Stimulated activated CD4-positive, alpha-beta T cell treated with anti-CD3 and anti-CD28 coated beads, Interleukin-15, amount 100 ng/mL, for 24 hours (primary cell): ENCODE measurements around the gene CENPVL1.
"Not testable (repeated sequence)": the region's sequence is repeated elsewhere in the genome, so short reads cannot be mapped to it uniquely, and the experiment has no call there.

ENCODE experiments used
- DNase-seq: peaks from one replicate; pipeline ENCODE4 v3.0.0-alpha.2; 2020

Gene CENPVL1

GRCh38 chrX:51710277-51711164 lies at the start of gene CENPVL1:
Gene CENPVL1 (plus strand): TSS chrX:51710512. CDS start chrX:51710512, 0 bp downstream.
- DNase-seq: not testable (repeated sequence)

DNA sequence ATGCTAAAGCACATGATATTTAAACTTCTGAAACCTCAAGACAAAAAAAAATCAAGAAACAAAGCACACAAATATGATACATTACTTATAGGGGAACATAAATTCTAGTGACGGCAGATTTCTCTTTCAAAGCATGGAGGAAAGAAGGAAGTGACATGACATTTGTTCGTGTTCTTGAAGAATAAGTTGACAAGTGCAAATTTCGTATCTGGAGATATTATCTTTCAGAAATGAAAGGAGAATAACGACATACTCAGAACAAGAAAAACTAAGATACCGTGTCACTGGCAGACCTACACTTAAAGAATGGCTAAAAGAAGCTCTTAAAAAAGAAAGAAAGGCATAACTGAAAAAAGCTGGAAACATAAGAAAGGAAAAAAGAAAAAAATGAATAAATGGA lies 44.3 kb upstream of the CENPVL1 start:
- DNase-seq: no peak

DNA sequence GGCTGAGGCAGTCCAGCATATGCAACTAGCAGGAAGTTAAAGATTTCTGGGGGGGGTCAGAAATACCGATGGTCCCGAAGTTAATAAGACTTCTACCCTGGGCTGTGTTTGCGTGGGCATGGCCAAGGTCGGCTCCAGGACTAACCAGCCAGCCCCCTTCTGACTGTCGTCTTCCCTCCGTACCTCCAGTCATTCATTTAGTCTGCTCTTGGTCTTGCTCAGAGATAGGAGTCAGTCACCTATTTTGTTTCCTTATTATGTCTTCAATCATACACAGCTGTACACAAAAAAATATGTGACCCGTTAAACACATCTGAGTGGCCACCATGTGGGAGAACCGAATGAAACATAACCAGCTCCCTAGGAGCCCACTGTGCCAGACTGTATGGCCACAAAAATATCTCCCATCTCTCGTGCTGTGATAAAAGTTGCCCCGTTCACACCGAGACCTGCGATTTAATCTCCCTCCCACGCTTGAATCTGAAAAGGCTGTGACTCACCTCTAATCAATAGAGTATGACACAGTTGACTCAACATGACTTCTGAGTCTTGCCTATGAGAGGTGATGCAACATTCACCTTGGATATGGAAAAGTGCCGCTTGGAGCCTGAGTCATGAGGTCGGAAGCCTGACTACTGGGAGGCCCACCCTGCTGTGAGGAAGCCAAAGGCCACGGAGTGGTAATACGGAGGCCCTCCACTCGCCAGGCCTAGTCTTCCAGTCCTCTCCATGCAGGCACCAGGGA lies 30.5 kb upstream of the CENPVL1 start:
- DNase-seq: not testable (repeated sequence)

GRCh38 chrX:51681808-51682719 lies 28.2 kb upstream of the CENPVL1 start:
- not testable (repeated sequence) for DNase-seq

DNA sequence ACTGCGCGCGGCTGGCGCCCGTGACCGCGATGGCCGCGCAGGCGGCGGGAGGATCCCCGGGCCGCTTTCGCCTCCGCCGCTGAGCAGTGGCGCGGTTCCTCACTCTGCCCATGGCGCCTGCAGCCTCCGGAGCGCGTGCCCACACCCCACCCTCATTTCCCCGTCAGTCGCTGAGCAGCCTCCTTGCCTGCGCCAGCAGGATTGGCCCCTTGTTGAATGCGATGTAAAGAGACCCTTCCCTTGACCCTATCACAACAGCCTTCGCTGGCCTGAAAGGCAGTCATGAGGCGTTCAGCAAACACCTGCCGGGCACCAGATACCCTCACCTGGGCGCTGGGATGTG lies 27.6 kb upstream of the CENPVL1 start, which contains the start of gene CENPVL2:
TSS of gene CENPVL2 (minus strand) at position 112 of the 343 bp plus-strand sequence. CDS start at position 112, 0 bp downstream.
- DNase-seq: not testable (repeated sequence)

- no peak for DNase-seq
Observed at GRCh38 chrX:51694254-51694653, 16.1 kb upstream of the CENPVL1 start.

DNA sequence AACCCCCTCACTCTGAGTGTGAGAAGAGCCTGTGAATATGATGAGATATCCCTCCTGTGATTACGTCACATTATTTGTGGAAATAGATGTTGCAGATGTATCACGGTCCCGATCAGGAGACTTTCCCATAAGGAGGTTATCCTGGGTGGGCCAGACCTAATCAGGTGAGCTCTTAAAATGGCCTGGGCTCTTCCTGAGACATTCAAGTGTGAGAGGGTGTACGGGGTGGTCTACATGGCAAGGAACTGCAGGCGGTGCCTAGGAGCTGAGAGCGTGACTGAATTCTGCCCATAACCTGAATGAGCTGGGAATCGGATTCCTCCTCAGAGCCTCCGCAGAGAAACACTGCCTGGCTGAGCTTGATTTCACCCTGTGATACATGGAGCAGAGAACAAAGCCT lies 12.9 kb upstream of the CENPVL1 start:
- no peak for DNase-seq

DNA sequence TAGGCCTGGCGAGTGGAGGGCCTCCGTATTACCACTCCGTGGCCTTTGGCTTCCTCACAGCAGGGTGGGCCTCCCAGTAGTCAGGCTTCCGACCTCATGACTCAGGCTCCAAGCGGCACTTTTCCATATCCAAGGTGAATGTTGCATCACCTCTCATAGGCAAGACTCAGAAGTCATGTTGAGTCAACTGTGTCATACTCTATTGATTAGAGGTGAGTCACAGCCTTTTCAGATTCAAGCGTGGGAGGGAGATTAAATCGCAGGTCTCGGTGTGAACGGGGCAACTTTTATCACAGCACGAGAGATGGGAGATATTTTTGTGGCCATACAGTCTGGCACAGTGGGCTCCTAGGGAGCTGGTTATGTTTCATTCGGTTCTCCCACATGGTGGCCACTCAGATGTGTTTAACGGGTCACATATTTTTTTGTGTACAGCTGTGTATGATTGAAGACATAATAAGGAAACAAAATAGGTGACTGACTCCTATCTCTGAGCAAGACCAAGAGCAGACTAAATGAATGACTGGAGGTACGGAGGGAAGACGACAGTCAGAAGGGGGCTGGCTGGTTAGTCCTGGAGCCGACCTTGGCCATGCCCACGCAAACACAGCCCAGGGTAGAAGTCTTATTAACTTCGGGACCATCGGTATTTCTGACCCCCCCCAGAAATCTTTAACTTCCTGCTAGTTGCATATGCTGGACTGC lies 2.8 kb downstream of the CENPVL1 start:
- DNase-seq: not testable (repeated sequence)

DNA sequence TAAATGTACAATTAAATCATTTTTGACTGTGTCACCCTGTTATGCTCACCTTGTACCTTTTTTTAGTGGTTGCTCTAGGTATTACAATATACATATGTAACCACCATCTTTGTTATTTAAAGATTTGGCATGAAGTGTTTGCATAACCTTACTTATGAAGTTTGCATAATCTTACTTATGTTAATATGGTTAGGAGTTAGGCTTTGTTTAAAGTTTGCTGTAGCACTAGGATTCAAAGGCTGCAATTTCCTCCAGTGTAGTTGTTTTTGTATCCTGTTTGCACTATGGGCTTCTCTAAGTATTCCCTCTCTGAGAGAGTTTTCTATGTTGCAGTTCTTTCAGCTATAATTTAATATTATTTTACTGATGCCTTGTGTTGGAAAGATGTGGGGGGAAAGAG lies 17.9 kb downstream of the CENPVL1 start:
- no peak for DNase-seq

- no peak for DNase-seq
Observed at GRCh38 chrX:51737091-51737490, 26.8 kb downstream of the CENPVL1 start.

DNA sequence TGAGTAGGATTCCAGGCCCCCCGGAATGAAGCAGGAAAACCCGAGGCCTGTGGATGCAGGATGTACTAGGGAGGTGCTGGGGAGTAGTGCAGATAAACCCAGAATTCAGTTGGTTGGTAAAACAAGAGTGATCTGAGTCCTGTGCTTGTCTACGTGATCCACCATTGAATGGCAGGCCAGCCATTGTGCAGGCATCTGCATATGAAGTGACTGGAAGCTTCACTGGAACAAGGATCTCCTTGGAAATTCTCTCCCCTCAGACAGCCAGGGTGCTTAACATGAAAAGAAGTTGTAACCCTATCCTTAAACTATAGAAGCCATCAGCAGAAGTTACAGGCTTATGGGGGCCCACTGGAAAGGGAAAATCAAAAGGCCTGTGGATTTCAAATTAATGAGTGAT lies 32.3 kb downstream of the CENPVL1 start:
- DNase-seq: no peak

DNA sequence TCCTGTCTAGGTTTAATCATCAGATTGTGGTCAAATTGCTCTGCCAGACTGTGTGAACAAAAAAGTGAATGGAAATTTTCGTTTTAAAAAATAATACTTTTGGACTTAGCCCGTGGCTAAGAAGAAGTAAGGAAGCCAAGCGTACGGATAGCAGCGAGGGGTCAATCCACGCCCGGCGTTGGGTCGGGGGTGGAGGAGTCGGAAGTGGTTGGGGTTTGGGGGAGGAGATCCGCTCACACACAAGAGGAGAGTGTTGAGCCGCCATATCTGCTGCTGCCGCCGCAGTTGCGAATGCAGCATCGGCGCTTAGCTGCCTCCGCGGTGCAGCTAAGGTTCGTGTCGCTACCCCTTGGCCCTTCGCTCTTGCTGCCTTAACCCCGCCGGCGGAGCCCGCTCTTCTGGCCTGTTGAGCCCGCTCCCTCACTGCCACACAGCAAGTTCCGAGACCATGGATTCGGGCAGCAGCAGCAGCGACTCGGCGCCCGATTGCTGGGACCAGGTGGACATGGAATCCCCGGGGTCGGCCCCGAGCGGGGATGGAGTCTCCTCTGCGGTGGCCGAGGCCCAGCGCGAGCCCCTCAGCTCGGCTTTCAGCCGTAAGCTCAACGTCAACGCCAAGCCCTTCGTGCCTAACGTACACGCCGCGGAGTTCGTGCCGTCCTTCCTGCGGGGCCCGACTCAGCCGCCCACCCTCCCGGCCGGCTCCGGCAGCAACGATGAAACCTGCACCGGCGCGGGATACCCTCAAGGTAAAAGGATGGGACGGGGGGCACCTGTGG lies 33.1 kb downstream of the CENPVL1 start, which contains the start of gene GSPT2:
TSS of gene GSPT2 (plus strand) at position 264 of the 779 bp plus-strand sequence. CDS start at position 449, 185 bp downstream.
- DNase-seq: peak; percentile 75

- no peak for DNase-seq
Observed at GRCh38 chrX:51747671-51748070, 37.4 kb downstream of the CENPVL1 start.

GRCh38 chrX:51759055-51759839 lies 48.9 kb downstream of the CENPVL1 start:
- DNase-seq: no peak

GRCh38 chrX:51760657-51761056 lies 50.3 kb downstream of the CENPVL1 start:
- no peak for DNase-seq
